Measurements from ENCODE around the gene SSX2IP. TPM values are rescaled to one million over a fixed set of nuclear protein-coding genes. Genes with fewer than 3 reads are reported as not detected.

The SSX2IP gene
- total RNA-seq, 1 experiment from 2014 or later, result 20.8 TPM

DNA sequence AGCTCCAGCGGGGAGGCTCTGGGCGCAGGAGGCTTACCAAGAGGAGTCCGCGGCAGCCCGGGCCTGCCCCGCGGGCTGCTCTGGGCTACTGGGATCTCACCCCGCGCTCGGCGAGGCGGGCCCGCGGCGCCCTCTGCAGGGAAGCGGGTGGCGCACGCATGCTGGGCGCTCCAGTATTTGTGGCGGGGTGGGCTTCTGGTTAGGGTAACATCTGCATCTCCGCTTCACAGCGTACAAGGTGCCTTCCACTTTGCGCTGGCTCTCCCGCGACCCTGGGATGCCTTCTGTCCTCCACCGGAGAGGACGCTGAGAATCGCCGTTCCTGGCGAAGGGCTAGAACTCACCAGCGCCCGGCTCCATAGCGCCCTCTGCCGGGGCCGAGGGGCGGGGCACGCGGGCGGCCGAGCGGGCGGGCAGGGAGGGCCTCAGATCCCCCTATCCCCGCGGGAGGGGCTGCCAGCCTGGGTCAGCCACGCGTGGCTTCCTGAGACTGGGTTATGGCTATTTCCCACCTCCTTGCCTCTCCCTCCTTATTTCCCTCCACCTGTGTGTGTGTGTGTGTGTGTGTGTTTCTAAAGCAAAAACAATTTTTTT is 69.4 kb downstream of the SSX2IP start (continued):
- TF ChIP-seq, protein P1, sequence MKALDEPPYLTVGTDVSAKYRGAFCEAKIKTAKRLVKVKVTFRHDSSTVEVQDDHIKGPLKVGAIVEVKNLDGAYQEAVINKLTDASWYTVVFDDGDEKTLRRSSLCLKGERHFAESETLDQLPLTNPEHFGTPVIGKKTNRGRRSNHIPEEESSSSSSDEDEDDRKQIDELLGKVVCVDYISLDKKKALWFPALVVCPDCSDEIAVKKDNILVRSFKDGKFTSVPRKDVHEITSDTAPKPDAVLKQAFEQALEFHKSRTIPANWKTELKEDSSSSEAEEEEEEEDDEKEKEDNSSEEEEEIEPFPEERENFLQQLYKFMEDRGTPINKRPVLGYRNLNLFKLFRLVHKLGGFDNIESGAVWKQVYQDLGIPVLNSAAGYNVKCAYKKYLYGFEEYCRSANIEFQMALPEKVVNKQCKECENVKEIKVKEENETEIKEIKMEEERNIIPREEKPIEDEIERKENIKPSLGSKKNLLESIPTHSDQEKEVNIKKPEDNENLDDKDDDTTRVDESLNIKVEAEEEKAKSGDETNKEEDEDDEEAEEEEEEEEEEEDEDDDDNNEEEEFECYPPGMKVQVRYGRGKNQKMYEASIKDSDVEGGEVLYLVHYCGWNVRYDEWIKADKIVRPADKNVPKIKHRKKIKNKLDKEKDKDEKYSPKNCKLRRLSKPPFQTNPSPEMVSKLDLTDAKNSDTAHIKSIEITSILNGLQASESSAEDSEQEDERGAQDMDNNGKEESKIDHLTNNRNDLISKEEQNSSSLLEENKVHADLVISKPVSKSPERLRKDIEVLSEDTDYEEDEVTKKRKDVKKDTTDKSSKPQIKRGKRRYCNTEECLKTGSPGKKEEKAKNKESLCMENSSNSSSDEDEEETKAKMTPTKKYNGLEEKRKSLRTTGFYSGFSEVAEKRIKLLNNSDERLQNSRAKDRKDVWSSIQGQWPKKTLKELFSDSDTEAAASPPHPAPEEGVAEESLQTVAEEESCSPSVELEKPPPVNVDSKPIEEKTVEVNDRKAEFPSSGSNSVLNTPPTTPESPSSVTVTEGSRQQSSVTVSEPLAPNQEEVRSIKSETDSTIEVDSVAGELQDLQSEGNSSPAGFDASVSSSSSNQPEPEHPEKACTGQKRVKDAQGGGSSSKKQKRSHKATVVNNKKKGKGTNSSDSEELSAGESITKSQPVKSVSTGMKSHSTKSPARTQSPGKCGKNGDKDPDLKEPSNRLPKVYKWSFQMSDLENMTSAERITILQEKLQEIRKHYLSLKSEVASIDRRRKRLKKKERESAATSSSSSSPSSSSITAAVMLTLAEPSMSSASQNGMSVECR (CRISPR knock-in tag; IDR thresholded peaks at IDR 0.05; ENCODE audit: borderline replicate concordance), result 0 out of 2 replicates have a peak, but pooled peaks have one; percentile 44
- TF ChIP-seq ZNF423 (CRISPR knock-in tag; IDR thresholded peaks at IDR 0.05) (peak; percentile 45; the same call in 1 of the 2 replicates), SOX15 (CRISPR knock-in tag; IDR thresholded peaks at IDR 0.05) (no peak), ZNF671 (CRISPR knock-in tag; IDR thresholded peaks at IDR 0.05) (no peak), GRHL2 (CRISPR knock-in tag; IDR thresholded peaks at IDR 0.05; ENCODE audit: insufficient replicate concordance, severe bottlenecking) (no peak), EMX1 (CRISPR knock-in tag; IDR thresholded peaks at IDR 0.05) (no peak), ZNF138 (CRISPR knock-in tag; conservative IDR thresholded peaks at IDR 0.05) (0 out of 2 replicates have a peak, but pooled peaks have one; percentile 44), NFATC4 (CRISPR knock-in tag; IDR thresholded peaks at IDR 0.05) (no peak), ZNF121 (CRISPR knock-in tag; IDR thresholded peaks at IDR 0.05) (0 out of 2 replicates have a peak, but pooled peaks have one; percentile 33), MXD4 (CRISPR knock-in tag; IDR thresholded peaks at IDR 0.05; ENCODE audit: borderline replicate concordance) (no peak), CREB1 (CRISPR knock-in tag; IDR thresholded peaks at IDR 0.05) (no peak), ETV6 (CRISPR knock-in tag; IDR thresholded peaks at IDR 0.05) (peak; percentile 70; the same call in 1 of the 2 replicates)
- TF ChIP-seq, protein P2, sequence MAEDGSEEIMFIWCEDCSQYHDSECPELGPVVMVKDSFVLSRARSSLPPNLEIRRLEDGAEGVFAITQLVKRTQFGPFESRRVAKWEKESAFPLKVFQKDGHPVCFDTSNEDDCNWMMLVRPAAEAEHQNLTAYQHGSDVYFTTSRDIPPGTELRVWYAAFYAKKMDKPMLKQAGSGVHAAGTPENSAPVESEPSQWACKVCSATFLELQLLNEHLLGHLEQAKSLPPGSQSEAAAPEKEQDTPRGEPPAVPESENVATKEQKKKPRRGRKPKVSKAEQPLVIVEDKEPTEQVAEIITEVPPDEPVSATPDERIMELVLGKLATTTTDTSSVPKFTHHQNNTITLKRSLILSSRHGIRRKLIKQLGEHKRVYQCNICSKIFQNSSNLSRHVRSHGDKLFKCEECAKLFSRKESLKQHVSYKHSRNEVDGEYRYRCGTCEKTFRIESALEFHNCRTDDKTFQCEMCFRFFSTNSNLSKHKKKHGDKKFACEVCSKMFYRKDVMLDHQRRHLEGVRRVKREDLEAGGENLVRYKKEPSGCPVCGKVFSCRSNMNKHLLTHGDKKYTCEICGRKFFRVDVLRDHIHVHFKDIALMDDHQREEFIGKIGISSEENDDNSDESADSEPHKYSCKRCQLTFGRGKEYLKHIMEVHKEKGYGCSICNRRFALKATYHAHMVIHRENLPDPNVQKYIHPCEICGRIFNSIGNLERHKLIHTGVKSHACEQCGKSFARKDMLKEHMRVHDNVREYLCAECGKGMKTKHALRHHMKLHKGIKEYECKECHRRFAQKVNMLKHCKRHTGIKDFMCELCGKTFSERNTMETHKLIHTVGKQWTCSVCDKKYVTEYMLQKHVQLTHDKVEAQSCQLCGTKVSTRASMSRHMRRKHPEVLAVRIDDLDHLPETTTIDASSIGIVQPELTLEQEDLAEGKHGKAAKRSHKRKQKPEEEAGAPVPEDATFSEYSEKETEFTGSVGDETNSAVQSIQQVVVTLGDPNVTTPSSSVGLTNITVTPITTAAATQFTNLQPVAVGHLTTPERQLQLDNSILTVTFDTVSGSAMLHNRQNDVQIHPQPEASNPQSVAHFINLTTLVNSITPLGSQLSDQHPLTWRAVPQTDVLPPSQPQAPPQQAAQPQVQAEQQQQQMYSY (CRISPR knock-in tag; IDR thresholded peaks at IDR 0.05), result no peak
- TF ChIP-seq, protein P3, sequence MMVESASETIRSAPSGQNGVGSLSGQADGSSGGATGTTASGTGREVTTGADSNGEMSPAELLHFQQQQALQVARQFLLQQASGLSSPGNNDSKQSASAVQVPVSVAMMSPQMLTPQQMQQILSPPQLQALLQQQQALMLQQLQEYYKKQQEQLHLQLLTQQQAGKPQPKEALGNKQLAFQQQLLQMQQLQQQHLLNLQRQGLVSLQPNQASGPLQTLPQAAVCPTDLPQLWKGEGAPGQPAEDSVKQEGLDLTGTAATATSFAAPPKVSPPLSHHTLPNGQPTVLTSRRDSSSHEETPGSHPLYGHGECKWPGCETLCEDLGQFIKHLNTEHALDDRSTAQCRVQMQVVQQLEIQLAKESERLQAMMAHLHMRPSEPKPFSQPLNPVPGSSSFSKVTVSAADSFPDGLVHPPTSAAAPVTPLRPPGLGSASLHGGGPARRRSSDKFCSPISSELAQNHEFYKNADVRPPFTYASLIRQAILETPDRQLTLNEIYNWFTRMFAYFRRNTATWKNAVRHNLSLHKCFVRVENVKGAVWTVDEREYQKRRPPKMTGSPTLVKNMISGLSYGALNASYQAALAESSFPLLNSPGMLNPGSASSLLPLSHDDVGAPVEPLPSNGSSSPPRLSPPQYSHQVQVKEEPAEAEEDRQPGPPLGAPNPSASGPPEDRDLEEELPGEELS (CRISPR knock-in tag; IDR thresholded peaks at IDR 0.05), result no peak
- TF ChIP-seq, protein P4, sequence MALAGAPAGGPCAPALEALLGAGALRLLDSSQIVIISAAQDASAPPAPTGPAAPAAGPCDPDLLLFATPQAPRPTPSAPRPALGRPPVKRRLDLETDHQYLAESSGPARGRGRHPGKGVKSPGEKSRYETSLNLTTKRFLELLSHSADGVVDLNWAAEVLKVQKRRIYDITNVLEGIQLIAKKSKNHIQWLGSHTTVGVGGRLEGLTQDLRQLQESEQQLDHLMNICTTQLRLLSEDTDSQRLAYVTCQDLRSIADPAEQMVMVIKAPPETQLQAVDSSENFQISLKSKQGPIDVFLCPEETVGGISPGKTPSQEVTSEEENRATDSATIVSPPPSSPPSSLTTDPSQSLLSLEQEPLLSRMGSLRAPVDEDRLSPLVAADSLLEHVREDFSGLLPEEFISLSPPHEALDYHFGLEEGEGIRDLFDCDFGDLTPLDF (CRISPR knock-in tag; IDR thresholded peaks at IDR 0.05), result no peak
- TF ChIP-seq, protein P5, sequence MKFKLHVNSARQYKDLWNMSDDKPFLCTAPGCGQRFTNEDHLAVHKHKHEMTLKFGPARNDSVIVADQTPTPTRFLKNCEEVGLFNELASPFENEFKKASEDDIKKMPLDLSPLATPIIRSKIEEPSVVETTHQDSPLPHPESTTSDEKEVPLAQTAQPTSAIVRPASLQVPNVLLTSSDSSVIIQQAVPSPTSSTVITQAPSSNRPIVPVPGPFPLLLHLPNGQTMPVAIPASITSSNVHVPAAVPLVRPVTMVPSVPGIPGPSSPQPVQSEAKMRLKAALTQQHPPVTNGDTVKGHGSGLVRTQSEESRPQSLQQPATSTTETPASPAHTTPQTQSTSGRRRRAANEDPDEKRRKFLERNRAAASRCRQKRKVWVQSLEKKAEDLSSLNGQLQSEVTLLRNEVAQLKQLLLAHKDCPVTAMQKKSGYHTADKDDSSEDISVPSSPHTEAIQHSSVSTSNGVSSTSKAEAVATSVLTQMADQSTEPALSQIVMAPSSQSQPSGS (CRISPR knock-in tag; IDR thresholded peaks at IDR 0.05; ENCODE audit: borderline replicate concordance, low read depth), result no peak
- TF ChIP-seq, protein P6, sequence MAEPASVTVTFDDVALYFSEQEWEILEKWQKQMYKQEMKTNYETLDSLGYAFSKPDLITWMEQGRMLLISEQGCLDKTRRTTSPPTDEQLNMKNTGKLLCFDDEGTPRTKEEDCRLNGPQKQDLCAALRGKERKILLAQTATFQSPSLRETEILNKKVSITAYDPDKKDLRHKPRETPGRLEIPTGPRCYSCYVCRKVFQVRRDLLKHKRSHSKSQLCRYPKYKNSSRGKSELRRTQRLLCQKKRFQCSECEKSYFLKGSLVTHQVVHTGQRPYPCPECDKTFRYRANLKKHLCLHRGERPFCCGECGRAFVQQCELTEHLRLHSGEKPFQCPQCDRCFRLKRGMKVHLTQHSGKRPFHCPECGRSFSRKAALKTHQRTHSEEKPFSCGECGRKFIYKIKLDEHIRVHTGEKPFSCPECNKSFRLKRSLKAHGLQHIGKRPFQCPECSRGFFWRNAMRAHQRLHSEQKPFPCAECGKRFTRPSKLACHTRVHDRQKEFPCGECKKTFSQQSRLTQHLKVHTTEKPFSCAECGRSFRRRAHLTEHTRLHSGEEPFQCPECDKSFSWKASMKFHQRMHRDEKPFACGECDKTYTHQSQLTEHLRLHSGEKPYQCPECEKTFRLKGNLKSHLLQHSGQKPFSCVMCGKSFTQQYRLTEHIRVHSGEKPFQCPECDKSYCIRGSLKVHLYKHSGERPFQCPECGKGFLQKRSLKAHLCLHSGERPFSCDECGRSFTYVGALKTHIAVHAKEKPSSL (CRISPR knock-in tag; conservative IDR thresholded peaks at IDR 0.05), result no peak
- TF ChIP-seq, protein P7, sequence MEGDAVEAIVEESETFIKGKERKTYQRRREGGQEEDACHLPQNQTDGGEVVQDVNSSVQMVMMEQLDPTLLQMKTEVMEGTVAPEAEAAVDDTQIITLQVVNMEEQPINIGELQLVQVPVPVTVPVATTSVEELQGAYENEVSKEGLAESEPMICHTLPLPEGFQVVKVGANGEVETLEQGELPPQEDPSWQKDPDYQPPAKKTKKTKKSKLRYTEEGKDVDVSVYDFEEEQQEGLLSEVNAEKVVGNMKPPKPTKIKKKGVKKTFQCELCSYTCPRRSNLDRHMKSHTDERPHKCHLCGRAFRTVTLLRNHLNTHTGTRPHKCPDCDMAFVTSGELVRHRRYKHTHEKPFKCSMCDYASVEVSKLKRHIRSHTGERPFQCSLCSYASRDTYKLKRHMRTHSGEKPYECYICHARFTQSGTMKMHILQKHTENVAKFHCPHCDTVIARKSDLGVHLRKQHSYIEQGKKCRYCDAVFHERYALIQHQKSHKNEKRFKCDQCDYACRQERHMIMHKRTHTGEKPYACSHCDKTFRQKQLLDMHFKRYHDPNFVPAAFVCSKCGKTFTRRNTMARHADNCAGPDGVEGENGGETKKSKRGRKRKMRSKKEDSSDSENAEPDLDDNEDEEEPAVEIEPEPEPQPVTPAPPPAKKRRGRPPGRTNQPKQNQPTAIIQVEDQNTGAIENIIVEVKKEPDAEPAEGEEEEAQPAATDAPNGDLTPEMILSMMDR (IDR thresholded peaks at IDR 0.05), result peak; percentile 99
- TF ChIP-seq, protein P8, sequence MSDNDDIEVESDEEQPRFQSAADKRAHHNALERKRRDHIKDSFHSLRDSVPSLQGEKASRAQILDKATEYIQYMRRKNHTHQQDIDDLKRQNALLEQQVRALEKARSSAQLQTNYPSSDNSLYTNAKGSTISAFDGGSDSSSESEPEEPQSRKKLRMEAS (CRISPR knock-in tag; IDR thresholded peaks at IDR 0.05), result peak; percentile 70
